Tibial nerve (tissue), 3 donors: ENCODE data around the gene OOSP2.

Source experiments
- CTCF ChIP-seq, 5 experiments: fragments of 200-600 bp in 3 of 5; fragments of 450-650 bp in 2 of 5; sonication (generic) in 3 of 5; IDR thresholded peaks; one replicate each; pipeline ENCODE4 v1.5.1; 2016 to 2019; ENCODE audit warnings: antibody characterized with exemption in 5 of 5, mild to moderate bottlenecking in 3 of 5, moderate library complexity in 2 of 5
- POLR2A ChIP-seq, 2 donors: fragments of 450-650 bp; IDR thresholded peaks; one replicate each; pipeline ENCODE4 v1.6.1; 2017; ENCODE audit warnings: antibody characterized with exemption in 2 of 2, mild to moderate bottlenecking in 2 of 2, moderate library complexity in 2 of 2

GRCh38 chr11:60095477-60096120 is 55.4 kb downstream of the OOSP2 start:
- no peak for TF ChIP-seq CTCF (IDR thresholded peaks at IDR 0.05)
- no peak for TF ChIP-seq POLR2A (IDR thresholded peaks at IDR 0.05)
